SH-SY5Y (cell line): ENCODE measurements around the gene MGMT.

Experiments used
- GATA2 ChIP-seq: IDR thresholded peaks from 2 replicates; pipeline ENCODE4 v1.6.1; 2011; ENCODE audit warnings: mild to moderate bottlenecking, low read depth, low read length
- GATA3 ChIP-seq: IDR thresholded peaks from 2 replicates; pipeline ENCODE4 v1.6.1; 2011; ENCODE audit warnings: low read depth, mild to moderate bottlenecking, low read length, moderate library complexity

DNA sequence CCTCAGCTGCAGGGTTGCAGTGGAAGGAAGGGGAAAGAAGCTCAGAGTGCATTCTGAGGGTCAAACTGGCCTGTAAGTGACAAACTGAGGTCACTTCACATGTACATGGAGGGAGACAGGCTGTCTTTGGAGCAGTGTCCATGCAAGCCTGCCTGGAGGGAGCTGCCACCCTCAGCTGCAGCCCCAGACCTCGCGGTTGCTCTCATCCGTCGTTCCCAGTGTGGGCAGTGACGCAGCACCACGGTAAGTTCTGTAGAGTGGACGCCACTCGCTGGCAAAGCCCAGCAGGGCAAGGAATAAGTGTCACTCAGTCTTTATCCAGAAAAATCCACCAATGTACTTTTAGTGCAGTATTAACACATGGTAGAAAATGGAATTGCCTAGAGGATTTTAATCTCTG lies 225.7 kb downstream of the MGMT start:
- TF ChIP-seq GATA3 (no peak), GATA2 (no peak)
